ENCODE results near the gene KLK13.

DNA sequence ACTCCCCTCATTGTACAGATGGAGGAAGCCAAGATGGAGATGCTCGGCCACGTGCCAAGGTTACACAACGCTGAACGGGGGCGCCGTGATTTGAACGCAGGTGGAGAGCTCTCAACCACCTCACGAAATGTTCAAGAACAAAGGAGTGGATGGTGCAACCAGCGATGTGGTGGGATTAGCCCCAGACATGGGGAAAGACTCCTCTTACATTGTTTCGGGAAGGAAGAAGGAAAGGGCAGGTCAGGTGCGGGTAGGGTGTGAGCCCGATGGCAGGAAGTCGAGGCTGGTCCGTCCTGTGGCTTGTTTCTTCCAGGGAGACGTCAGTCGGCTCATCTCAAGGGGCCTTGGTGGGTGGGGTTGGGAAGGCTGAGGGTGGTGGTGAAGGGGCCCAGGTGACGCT is 24.9 kb upstream of the KLK13 start:
- TF ChIP-seq POLR2A (IDR thresholded peaks at IDR 0.05; ENCODE audit: low read depth, low read length) (no peak), POLR2AphosphoS5 (IDR thresholded peaks at IDR 0.05; ENCODE audit: low read depth, low read length) (no peak), TAF1 (IDR thresholded peaks at IDR 0.05; ENCODE audit: borderline replicate concordance, low read depth, low read length) (no peak)

Measured in GM12892 (cell line).